Neutrophil (primary cell): ENCODE data around the gene CORO1A.

ENCODE experiments used
- H3K27ac ChIP-seq: fragments of 200-600 bp; sonication (generic); 2 replicates; pipeline ENCODE4 v1.5.1; 2016; ENCODE audit warnings: mild to moderate bottlenecking, moderate library complexity
- H3K27me3 ChIP-seq: fragments of 200-600 bp; sonication (generic); 2 replicates; pipeline ENCODE4 v1.6.0; 2016; ENCODE audit warnings: mild to moderate bottlenecking
- H3K36me3 ChIP-seq: fragments of 200-600 bp; sonication (generic); 2 replicates; pipeline ENCODE4 v1.5.1; 2017
- H3K4me1 ChIP-seq, 2 experiments: fragments of 200-600 bp in 1 of 2; sonication (generic) in 1 of 2; 1 replicate in 1 of 2; 2 replicates in 1 of 2; pipeline versions ENCODE4 v1.5.1 to v1.6.1; 2013 to 2016; ENCODE audit warnings: low read depth in 1 of 2, low read length in 1 of 2, mild to moderate bottlenecking in 1 of 2, moderate library complexity in 1 of 2; ENCODE audit not compliant: control insufficient read depth in 1 of 2, insufficient read depth in 1 of 2
- H3K4me3 ChIP-seq, 2 experiments: fragments of 200-600 bp in 1 of 2; sonication (generic) in 1 of 2; 1 replicate in 1 of 2; 2 replicates in 1 of 2; pipeline ENCODE4 v1.5.1; 2013 to 2016; ENCODE audit warnings: low read depth in 1 of 2, low read length in 1 of 2, mild to moderate bottlenecking in 1 of 2, moderate library complexity in 1 of 2
- H3K9me3 ChIP-seq: fragments of 200-600 bp; sonication (generic); 2 replicates; pipeline ENCODE4 v1.5.1; 2016
- CTCF ChIP-seq: fragments of 200-600 bp; sonication (generic); IDR thresholded peaks from 2 replicates; pipeline ENCODE4 v1.5.1; 2016; ENCODE audit warnings: antibody characterized with exemption

CORO1A gene

DNA sequence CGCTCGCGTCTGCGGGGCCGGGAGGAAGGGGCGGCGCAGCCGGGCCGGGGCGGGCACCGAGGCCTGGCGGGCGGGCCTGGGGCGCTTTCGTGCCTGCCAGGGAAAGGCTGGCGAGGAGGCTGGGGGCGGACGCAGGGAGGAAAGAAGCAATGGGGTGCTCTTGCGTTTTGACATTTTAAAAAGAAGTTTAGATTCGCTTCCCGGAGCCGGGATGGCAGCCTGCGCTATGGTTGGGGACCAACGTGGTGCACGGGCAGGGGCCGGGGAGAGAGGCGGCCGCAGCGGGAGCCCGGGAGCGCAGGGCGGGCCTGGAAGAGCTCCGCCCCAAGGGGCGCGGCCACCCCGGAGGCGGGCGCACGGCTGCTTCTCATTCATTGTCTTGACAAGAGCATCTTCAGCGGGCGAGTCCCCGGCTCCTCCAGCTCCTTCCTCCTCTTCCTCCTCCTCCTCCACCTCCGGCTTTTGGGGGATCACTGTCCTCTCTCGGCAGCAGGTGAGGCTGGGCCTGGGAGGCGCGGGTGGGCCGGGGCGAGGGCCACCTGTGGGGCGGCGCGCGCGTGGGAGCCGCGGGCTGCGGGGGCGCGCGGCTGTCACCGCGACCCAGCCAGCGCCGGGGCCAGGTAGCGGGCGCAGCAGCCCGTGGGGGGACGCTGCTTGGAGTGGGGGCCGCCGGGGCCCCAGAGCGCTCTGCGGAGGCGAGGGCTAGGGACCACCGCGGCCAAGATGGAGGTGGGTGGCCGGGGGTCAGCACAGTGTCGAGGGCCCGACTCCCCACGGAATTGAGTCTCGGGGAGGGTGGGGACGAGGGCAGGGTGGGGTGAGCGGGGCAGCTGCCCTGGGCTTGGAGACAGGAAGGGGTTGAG, at the start of gene CORO1A:
Gene CORO1A, plus strand, starts transcription at position 370 of the 863 bp plus-strand sequence. CDS start 1,608 bp downstream, outside the sequence.
- no peaks in the 10 kb centered on the region for H3K9me3 ChIP-seq
- peak within 1 kb of the TSS; percentile 96 to 100 for H3K4me3 ChIP-seq
- H3K27ac ChIP-seq = peak within 1 kb of the TSS; percentile 99
- H3K36me3 ChIP-seq = peaks cover 41% of the 10 kb centered on the region
- H3K4me1 ChIP-seq = peaks cover 43 to 48% of the 10 kb centered on the region in 2 experiments
- no peaks in the 10 kb centered on the region for H3K27me3 ChIP-seq
- TF ChIP-seq CTCF = no peak

DNA sequence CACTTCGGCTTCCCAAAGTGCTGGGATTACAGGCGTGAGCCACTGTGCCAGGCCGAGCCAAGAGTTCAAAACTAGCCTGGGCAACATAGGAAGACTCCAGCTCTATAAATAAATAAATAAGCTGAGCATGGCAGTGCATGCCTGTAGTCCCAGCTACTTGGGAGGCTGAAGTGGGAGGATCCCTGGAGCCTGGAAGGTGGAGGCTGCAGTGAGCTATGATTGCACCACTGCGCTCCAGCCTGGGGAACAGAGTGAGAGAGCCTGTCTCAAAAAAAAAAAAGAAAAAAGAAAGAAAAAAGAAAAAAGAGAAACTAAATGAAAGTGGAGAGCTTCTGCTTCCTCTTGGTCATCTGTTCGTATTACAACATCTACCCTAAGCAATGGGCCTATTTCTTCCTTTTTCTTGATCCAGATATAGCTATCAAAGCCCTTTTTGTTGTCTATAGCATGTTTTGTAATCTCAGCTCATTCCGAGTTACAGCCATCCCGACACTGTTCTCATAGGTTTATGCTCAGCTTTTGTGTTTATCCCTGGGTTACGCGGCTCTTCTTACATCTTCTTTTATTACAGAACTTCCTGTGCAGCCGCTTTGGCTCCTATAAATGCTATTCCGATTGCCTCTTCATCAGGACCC, 46.3 kb upstream of the CORO1A start:
- Histone ChIP-seq H3K36me3 (no peaks in the 10 kb centered on the region), H3K27ac (peak overlapping the region; percentile 87), H3K9me3 (no peaks in the 10 kb centered on the region), H3K27me3 (no peaks in the 10 kb centered on the region), H3K4me3 (peak overlapping the region; percentile 20 to 52), H3K4me1 (peaks cover 55 to 69% of the 10 kb centered on the region in 2 experiments)
- no peak for TF ChIP-seq CTCF

DNA sequence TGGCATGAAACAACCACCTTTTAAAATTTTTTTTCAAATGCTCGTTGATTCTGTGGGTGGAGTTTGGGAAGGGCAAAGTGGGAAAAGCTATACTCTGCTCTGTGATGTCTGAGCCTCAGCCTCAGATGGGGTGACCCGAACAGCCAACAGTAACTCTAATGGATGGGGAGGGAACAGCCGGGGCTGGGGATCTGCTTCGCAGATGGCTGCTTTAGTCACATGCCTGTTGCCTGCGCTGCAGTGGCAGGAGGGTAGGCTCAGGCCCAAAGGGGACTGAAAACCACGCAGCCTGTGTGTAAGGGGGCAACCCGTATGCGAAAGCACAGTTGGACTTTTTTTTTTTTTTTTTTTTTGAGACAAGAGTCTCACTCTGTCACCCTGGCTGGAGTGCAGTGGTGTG, 45.5 kb upstream of the CORO1A start:
- Histone ChIP-seq H3K9me3 (no peaks in the 10 kb centered on the region), H3K36me3 (no peaks in the 10 kb centered on the region), H3K27me3 (no peaks in the 10 kb centered on the region), H3K4me3 (peak overlapping the region in 1 of 2 experiments; percentile 52), H3K4me1 (peaks cover 60 to 67% of the 10 kb centered on the region in 2 experiments), H3K27ac (peak overlapping the region; percentile 87)
- TF ChIP-seq CTCF = no peak

- H3K9me3 ChIP-seq = no peaks in the 10 kb centered on the region
- H3K4me3 ChIP-seq = peak overlapping the region; percentile 31 to 32
- peaks cover 66 to 69% of the 10 kb centered on the region in 2 experiments for H3K4me1 ChIP-seq
- no peak for TF ChIP-seq CTCF
- H3K27me3 ChIP-seq = no peaks in the 10 kb centered on the region
- no peaks in the 10 kb centered on the region for H3K36me3 ChIP-seq
- H3K27ac ChIP-seq = peak overlapping the region; percentile 87
These were observed 43.6 kb upstream of the CORO1A start for GRCh38 chr16:30139583-30140481.

- H3K36me3 ChIP-seq = no peaks in the 10 kb centered on the region
- H3K9me3 ChIP-seq = no peaks in the 10 kb centered on the region
- TF ChIP-seq CTCF = no peak
- no peaks in the 10 kb centered on the region for H3K27me3 ChIP-seq
- peaks cover 71 to 78% of the 10 kb centered on the region in 2 experiments for H3K4me1 ChIP-seq
- peak overlapping the region; percentile 87 for H3K27ac ChIP-seq
- H3K4me3 ChIP-seq = no peak overlapping the region
These were observed 41.7 kb upstream of the CORO1A start for GRCh38 chr16:30141750-30142149.
